GM23248 (cell line): ENCODE data around the gene PLPP7.

Experiments
- EZH2 ChIP-seq: fragments of 200-600 bp; sonication (generic); IDR thresholded peaks from 2 replicates; pipeline ENCODE4 v1.6.1; 2018; ENCODE audit warnings: antibody characterized with exemption, mild to moderate bottlenecking; ENCODE audit not compliant: insufficient read depth, poor library complexity, severe bottlenecking
- EZH2phosphoT487 ChIP-seq: fragments of 200-600 bp; sonication (generic); IDR thresholded peaks from 2 replicates; pipeline ENCODE4 v1.6.1; 2018; ENCODE audit warnings: antibody characterized with exemption, moderate library complexity, mild to moderate bottlenecking, low read depth; ENCODE audit not compliant: insufficient read depth

GRCh38 chr9:131337131-131337848 lies 47.8 kb downstream of the PLPP7 start:
- TF ChIP-seq EZH2phosphoT487 (no peak), EZH2 (no peak)
